HepG2 (cell line): ENCODE measurements around the gene TOR1A. TPM values are rescaled to one million over a fixed set of nuclear protein-coding genes. Genes with fewer than 3 reads are reported as not detected.

Source experiments
- AHDC1 ChIP-seq: sonication (generic); formaldehyde crosslinking; IDR thresholded peaks from 2 replicates; pipeline ENCODE4 v1.5.1; 2020; ENCODE audit warnings: mild to moderate bottlenecking, missing genetic modification reagents, borderline replicate concordance
- BATF2 ChIP-seq: sonication (generic); formaldehyde crosslinking; IDR thresholded peaks from 2 replicates; pipeline ENCODE4 v1.8.0; 2022; ENCODE audit warnings: mild to moderate bottlenecking, missing genetic modification reagents, moderate library complexity
- HOXD1 ChIP-seq: sonication (generic); formaldehyde crosslinking; IDR thresholded peaks from 2 replicates; pipeline ENCODE4 v1.5.0; 2020; ENCODE audit warnings: missing genetic modification reagents
- IRX3 ChIP-seq: sonication (generic); formaldehyde crosslinking; IDR thresholded peaks from 2 replicates; pipeline ENCODE4 v1.8.1; 2023; ENCODE audit warnings: mild to moderate bottlenecking, low read depth, missing genetic modification reagents, borderline replicate concordance
- MEIS2 ChIP-seq: sonication (generic); formaldehyde crosslinking; IDR thresholded peaks from 2 replicates; pipeline ENCODE4 v1.9.0; 2021; ENCODE audit warnings: mild to moderate bottlenecking, missing genetic modification reagents
- NFKB2 ChIP-seq: sonication (generic); formaldehyde crosslinking; IDR thresholded peaks from 2 replicates; pipeline ENCODE4 v1.4.0; 2020; ENCODE audit warnings: missing genetic modification reagents, borderline replicate concordance
- PAF1 ChIP-seq: IDR thresholded peaks from 2 replicates; pipeline ENCODE4 v1.6.1; 2016; ENCODE audit warnings: missing genetic modification reagents, missing compliant biosample characterization
- PHF21A ChIP-seq: sonication (generic); formaldehyde crosslinking; IDR thresholded peaks from 2 replicates; pipeline ENCODE4 v1.5.0; 2020; ENCODE audit warnings: mild to moderate bottlenecking, missing genetic modification reagents
- POLR2G ChIP-seq: fragments of 200-400 bp; formaldehyde crosslinking; IDR thresholded peaks from 2 replicates; pipeline ENCODE4 v1.6.1; 2018; ENCODE audit warnings: mild to moderate bottlenecking, low read depth, low read length, moderate library complexity
- RORA ChIP-seq: sonication (generic); formaldehyde crosslinking; IDR thresholded peaks from 2 replicates; pipeline ENCODE4 v1.5.0; 2020; ENCODE audit warnings: mild to moderate bottlenecking, missing genetic modification reagents, moderate library complexity
- TCF12 ChIP-seq, 2 experiments: fragments of 450-650 bp in 1 of 2; sonication (generic) in 1 of 2; formaldehyde crosslinking in 1 of 2; IDR thresholded peaks; 2 replicates each; pipeline versions ENCODE4 v1.6.1 to v1.8.0; 2017 to 2022; ENCODE audit warnings: antibody characterized with exemption in 1 of 2, mild to moderate bottlenecking in 1 of 2, missing genetic modification reagents in 1 of 2, moderate library complexity in 1 of 2
- TOE1 ChIP-seq: sonication (generic); formaldehyde crosslinking; IDR thresholded peaks from 2 replicates; pipeline ENCODE4 v1.4.0; 2020; ENCODE audit warnings: mild to moderate bottlenecking, missing genetic modification reagents
- TRIM24 ChIP-seq: sonication (generic); formaldehyde crosslinking; IDR thresholded peaks from 2 replicates; pipeline ENCODE4 v1.8.0; 2022; ENCODE audit warnings: mild to moderate bottlenecking, missing genetic modification reagents
- YEATS2 ChIP-seq: sonication (generic); formaldehyde crosslinking; IDR thresholded peaks from 2 replicates; pipeline ENCODE4 v1.4.0; 2020; ENCODE audit warnings: missing genetic modification reagents, borderline replicate concordance
- ZFP36L1 ChIP-seq: sonication (generic); formaldehyde crosslinking; IDR thresholded peaks from 2 replicates; pipeline ENCODE4 v1.8.0; 2022; ENCODE audit warnings: mild to moderate bottlenecking, missing genetic modification reagents, moderate library complexity
- ZNF382 ChIP-seq: sonication (generic); formaldehyde crosslinking; IDR thresholded peaks from 2 replicates; pipeline ENCODE4 v1.5.0; 2020; ENCODE audit warnings: missing genetic modification reagents, mild to moderate bottlenecking, borderline replicate concordance
- ZNF446 ChIP-seq: sonication (generic); formaldehyde crosslinking; IDR thresholded peaks from 2 replicates; pipeline ENCODE4 v1.5.0; 2020; ENCODE audit warnings: mild to moderate bottlenecking, missing genetic modification reagents
- ZNF552 ChIP-seq: sonication (generic); formaldehyde crosslinking; IDR thresholded peaks from 2 replicates; pipeline ENCODE4 v1.9.0; 2022; ENCODE audit warnings: missing genetic modification reagents, mild to moderate bottlenecking, borderline replicate concordance
- ZNF614 ChIP-seq: IDR thresholded peaks from 2 replicates; pipeline ENCODE4 v1.6.1; 2018; ENCODE audit warnings: missing biosample characterization, missing genetic modification reagents, inconsistent platforms, borderline replicate concordance
- polyA plus RNA-seq, 8 experiments: library from polyadenylated mRNA; depleted of rRNA in 3 of 8; stranded (reverse) in 7 of 8; unstranded in 1 of 8; fragments of >200 nt; fragmentation: Illumina TruSeq in 4 of 8; extraction: Trizol in 4 of 8; gene quantifications; 2 replicates each; pipeline versions ENCODE4 v1.2.1 to v1.2.3, GENCODE V29; 2011 to 2016; ENCODE audit warnings: low read depth in 4 of 8, missing spikeins in 1 of 8, mixed read lengths in 1 of 8; ENCODE audit not compliant: insufficient read depth in 1 of 8
- total RNA-seq, 5 experiments: library from RNA; depleted of rRNA; stranded (reverse); fragments of >200 nt; fragmentation: Illumina TruSeq; extraction: Trizol; gene quantifications; 2 replicates each; pipeline ENCODE4 v1.2.3, GENCODE V29; 2016; ENCODE audit warnings: low read depth in 1 of 5
- TF ChIP-seq, protein P1 (sequence below): sonication (generic); formaldehyde crosslinking; IDR thresholded peaks from 2 replicates; pipeline ENCODE4; 2020; ENCODE audit warnings: missing genetic modification reagents, mild to moderate bottlenecking, borderline replicate concordance

Gene TOR1A
- total and polyA plus RNA-seq, 2 of the 13 experiments (the other 11 are each of a cell fraction or from before 2014, with no cell fraction given): 31.6 to 41.4 TPM

DNA sequence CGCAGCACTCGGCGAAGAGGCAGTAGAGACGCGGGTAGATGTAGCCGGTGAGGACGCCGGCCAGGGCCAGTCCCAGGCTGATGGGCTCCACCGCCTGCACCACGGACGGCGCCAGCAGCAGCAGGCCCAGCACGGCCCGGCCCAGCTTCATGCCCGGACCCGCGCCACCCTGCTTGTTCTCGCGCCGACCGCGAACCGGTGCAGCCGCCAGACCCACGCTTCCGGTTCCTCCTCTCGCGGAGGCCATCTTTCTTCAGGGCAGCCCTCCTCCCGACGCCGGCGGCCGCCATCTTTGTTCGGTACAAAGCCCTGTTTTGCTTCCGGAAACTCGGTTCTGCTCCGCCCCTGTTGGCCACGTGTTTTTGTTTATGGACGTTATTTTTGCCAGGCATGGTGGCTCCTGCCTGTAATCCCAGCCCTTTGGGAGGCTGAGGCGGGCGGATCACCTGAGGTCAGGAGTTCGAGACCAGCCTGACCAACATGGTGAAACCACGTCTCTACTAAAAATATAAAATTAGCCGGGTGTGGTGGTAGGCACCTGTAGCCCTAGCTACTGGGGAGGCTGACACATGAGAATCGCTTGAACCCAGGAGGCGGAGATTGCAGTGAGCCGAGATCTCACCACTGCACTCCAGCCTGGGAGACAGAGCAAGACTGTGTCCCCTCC lies at the start of gene TOR1A (continued):
- TF ChIP-seq AHDC1 (CRISPR knock-in tag) (0 out of 2 replicates have a peak, but pooled peaks have one; percentile 16), TRIM24 (no peak), ZNF552 (CRISPR knock-in tag) (peak; percentile 45; the same call in 1 of the 2 replicates), ZNF382 (CRISPR knock-in tag) (no peak), ZFP36L1 (CRISPR knock-in tag) (no peak), TCF12 (IDR thresholded peaks at IDR 0.05) (no peak), TCF12 (CRISPR knock-in tag; IDR thresholded peaks at IDR 0.05) (no peak), MEIS2 (CRISPR knock-in tag) (peak; percentile 37; the same call in 1 of the 2 replicates), HOXD1 (CRISPR knock-in tag) (no peak), IRX3 (CRISPR knock-in tag) (no peak), BATF2 (CRISPR knock-in tag) (no peak), PHF21A (CRISPR knock-in tag) (peak; percentile 71; the same call in 1 of the 2 replicates), PAF1 (CRISPR knock-in tag) (no peak), NFKB2 (CRISPR knock-in tag) (peak; percentile 58; the same call in 1 of the 2 replicates), YEATS2 (peak; percentile 97), TOE1 (CRISPR knock-in tag) (peak; percentile 83; the same call in 1 of the 2 replicates), ZNF614 (peak; percentile 93; the same call in 1 of the 2 replicates), ZNF446 (CRISPR knock-in tag) (0 out of 2 replicates have a peak, but pooled peaks have one; percentile 34), RORA (CRISPR knock-in tag) (no peak), POLR2G (peak; percentile 90)
- TF ChIP-seq, protein P1, sequence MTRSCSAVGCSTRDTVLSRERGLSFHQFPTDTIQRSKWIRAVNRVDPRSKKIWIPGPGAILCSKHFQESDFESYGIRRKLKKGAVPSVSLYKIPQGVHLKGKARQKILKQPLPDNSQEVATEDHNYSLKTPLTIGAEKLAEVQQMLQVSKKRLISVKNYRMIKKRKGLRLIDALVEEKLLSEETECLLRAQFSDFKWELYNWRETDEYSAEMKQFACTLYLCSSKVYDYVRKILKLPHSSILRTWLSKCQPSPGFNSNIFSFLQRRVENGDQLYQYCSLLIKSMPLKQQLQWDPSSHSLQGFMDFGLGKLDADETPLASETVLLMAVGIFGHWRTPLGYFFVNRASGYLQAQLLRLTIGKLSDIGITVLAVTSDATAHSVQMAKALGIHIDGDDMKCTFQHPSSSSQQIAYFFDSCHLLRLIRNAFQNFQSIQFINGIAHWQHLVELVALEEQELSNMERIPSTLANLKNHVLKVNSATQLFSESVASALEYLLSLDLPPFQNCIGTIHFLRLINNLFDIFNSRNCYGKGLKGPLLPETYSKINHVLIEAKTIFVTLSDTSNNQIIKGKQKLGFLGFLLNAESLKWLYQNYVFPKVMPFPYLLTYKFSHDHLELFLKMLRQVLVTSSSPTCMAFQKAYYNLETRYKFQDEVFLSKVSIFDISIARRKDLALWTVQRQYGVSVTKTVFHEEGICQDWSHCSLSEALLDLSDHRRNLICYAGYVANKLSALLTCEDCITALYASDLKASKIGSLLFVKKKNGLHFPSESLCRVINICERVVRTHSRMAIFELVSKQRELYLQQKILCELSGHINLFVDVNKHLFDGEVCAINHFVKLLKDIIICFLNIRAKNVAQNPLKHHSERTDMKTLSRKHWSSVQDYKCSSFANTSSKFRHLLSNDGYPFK (CRISPR knock-in tag): peak; percentile 92; the same call in 1 of the 2 replicates
